NCI-H345 treated with DMSO at 0.1 percent for 48 hours (cell line): ENCODE measurements around the gene TRMT1.
"Not testable (repeated sequence)": the region's sequence is repeated elsewhere in the genome, so short reads cannot be mapped to it uniquely, and the experiment has no call there.

Experiments
- DNase-seq: peaks from one replicate; lab custom pipeline; 2025; ENCODE audit not compliant: unreplicated experiment; lab: John Stamatoyannopoulos, UW

Gene TRMT1

DNA sequence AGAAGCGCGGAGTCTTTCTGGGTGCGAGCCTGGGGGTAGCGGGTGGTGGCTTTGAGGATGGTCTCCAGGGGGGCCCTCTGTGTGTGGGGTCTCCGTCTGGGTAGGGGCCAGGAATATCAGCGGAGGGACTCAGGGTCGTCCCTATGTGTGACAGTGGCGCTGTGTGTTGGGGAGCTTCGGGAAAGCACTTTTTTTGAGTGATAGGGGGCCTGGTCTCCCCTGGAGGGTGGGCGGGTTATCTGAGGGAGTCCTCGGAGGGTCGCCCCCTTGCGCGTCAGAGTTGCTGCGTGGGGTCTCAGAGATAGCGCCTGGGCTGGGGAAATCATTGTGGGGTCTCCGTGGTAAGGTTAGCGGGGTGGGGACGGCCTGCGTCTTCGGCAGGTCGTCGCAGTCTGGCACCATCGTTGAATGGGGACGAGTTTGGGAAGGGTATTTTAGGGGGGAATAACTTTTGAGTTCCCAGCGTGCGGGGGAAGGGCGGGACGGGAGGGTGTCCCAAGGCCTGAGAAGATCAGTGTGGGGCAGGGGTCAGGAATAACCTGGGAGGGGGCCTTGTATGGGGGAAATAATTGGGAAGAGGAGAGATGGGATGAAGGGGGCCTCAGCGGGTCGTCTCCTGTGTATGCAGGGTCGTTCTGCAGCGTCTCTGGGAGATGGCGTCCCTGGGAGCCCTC is 34.5 kb upstream of the TRMT1 start:
- no peak for DNase-seq

DNA sequence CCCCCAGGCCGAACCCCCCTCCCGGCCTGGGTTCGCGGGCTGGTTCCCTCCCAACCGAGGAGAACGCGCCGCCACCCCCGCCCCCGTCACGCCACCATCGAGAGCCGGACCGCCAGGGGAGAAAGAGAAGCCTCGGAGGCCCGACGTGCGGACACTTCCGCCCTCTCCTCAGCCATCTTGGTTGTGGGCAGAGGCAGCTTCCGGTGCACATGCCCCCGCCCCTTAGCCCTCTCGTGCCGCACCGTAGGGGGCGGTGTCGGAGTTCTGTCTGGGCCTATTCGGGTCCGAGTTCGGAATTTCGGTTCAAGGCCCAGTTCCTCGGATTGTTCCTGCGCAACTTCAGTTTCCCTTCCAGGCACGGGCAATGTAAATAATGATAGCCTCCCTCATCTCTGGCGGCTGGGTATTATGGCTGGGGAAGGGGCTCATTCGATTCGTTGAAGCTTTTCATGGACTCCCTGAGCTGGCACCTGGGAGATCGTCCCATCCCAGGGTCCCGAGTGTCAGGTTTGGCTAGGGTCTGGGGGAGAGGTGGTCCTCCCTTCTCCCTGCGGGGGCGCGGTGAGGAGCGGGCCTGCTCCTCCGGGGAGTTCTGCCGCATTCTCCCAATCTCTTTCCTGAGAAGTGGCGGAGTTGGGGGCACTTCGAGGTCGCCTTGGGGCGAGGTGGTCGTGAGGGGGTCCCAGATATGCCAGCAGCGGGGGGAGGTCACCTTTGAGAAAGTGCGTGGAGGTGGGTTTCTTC is 33.8 kb upstream of the TRMT1 start, which contains the start of the genes IER2 and STX10:
Gene IER2 (plus strand): TSS at position 225 of the 744 bp plus-strand sequence. CDS start 2,776 bp downstream, outside the sequence.
Gene STX10 (minus strand): TSS at position 189 of the 744 bp plus-strand sequence. CDS start 202 bp downstream, outside the sequence.
- peak; percentile 25 for DNase-seq

DNA sequence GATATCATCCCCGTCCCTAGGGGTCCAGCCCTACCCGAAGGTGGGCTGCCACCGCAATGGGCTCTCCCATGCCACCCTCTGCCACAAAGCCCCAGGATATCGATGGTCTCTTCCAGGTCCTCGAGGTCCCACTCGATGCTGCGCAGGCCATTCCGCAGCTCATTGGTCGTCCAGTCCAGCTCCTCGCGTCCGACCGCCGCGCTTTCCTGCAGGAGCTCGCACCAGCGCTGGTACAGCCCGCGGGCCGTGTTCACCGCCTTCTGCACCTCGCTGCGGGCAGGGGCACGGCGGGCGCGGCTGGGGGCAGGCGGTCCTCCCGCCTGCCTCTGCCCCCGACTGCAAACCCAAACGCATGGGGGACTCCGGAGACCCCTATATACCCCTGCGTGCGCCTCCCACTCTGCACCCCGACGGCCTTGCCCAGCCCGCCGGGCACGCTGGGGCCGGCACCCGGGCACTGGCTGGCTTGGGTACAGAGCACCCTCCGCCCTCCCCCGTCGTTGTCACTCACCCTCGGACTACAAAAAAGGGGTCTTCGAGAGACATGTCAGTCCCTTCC is 33.2 kb upstream of the TRMT1 start:
- no peak for DNase-seq

DNA sequence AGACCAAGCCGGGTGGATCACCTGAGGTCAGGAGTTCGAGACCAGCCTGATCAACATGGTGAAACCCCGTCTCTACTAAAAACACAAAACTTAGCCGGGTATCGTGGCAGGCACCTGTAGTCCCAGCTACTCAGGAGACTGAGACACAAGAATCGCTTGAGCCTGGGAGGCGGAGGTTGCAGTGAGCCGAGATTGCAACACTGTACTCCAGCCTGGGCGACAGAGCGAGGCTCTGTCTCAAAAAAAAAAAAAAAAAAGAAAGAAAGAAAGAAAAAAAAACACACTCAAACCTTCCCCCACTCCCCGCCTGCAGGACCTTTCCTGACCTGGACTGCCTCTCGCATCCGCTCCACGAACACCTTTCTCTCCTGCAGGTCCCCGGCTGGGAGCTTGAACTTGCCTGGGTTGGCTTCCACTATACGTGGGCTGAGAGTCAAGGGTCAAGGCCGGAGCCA is 32.7 kb upstream of the TRMT1 start:
- DNase-seq = not testable (repeated sequence)

DNA sequence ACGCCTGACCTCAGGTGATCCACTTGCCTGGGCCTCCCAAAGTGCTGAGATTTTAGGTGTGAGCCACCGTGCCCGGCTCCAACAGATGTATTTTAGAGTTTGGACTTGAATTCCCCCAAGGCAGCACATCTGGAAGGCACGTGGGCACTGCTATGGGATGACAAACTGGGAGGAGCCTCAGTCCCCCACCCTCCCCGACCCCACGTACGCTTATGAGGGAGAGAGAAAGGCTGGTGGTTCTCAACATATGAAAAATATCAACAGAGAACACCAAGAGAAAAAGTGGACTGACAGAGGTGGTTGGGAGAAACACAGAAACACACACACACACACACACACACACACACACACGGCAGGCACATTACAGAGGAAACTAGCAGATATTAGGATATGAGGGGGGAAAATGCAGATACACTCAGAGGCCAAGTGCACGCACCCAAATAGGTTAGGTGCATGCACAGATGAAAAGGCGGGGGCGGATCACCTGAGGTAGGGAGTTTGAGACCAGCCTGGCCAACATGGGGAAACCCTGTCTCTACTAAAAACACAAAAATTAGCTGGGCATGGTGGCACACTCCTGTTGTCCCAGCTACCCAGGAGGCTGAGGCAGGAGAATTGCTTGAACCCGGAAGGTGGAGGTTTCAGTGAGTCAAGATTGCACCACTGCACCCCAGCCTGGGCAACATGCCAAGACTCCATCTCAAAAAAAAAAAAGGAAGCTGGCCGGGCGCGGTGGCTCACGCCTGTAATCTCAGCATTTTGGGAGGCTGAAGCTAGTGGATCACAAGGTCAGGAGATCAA is 30.4 kb upstream of the TRMT1 start:
- DNase-seq = no peak

DNA sequence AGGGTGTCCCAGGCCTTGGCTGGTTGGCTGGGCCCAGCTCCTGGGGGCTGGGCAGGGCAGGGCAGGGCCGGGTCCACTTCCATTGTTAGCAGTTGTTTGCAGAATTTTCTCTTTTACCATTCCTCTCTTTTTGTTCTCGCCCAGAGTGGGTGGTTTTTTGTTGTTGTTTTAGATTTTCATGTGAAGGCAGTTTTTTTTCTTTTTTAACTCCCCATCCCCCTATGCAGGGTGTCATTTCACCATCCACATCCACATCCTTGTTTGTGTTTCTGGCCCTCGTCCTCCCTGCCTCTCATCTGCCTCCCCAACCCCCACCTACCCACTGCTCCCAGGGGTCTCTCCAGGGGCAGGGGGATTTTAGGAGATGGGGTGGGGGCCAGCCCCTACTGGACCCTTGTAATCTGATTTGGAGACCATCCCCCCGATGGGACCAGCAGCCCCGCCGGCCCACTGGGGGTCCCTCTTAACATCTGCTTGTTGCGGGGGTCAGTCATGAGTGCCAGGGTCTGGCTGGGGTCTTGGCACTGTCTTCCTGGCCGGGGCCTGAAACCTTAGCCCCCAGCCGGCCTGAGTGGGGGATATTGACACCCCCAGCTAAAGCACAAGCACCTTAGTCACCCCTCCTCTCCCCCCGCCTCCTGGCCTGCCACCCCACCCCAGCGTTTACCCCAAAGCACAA is 23.2 kb upstream of the TRMT1 start:
- no peak for DNase-seq

DNA sequence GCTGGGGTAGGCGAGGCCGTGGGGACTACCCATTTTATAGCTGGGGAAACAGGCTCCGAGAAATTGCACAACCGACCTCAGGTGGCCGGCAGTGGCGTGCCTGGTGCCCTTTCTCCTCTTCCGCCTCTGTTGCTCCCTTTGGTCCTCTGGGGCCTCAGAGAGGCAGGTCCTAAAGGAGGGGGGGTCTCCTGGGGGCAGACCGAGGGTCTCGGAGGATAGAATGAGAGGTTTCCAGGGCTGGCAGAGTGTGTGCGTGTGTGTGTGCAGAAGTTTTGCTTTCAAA is 22.3 kb upstream of the TRMT1 start:
- DNase-seq = no peak

DNA sequence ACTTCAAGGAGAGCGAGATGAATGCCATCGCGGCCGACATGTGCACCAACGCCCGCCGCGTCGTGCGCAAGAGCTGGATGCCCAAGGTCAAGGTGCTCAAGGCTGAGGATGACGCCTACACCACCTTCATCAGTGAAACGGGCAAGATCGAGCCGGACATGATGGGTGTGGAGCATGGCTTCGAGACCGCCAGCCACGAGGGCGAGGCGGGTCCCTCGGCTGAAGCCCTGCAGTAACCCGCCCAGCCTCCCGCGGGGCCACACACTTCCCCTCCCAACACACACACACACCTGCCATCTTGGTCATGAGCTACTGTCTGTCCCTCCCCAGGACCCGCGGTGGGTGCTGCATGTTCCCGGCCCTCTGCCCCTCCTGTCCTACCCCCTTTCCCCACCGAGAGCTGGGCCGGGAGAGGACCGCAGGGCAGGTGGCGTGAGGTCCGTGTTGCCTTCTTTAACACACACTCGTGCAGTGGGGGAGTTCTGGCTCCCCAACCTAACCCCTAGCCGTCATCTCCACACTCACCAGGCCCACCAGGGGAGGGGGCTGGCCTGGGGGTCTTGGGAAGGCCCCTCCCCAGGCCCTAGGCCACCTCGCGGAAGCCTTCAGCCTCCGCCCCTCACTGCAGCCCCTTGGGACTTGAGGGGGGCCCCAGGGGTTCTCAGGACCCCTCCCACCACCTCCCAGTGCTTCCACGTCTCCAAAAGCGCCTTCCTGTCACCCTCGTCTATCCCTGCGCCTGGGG is 21.8 kb upstream of the TRMT1 start:
- no peak for DNase-seq

DNA sequence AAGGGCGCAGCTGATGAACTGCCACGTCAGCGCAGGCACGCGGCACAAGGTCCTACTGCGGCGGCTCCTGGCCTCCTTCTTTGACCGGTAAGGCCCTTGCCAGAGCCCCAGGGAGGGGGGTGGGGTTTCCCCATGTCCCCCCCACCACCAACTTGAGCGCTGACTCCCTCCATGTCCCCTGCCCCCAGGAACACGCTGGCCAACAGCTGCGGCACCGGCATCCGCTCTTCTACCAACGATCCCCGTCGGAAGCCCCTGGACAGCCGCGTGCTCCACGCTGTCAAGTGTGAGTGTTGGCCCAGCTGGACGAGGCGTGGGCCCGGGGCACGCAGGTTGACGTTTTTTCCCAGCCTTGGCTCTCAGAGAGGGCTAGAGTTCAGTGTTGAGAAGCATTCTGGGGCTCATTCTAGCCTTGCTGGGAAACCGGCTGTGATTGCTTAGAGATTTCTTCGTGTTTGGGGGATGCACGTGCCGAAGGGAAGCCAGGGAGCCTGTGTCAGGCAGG is 20.8 kb upstream of the TRMT1 start:
- DNase-seq = no peak

DNA sequence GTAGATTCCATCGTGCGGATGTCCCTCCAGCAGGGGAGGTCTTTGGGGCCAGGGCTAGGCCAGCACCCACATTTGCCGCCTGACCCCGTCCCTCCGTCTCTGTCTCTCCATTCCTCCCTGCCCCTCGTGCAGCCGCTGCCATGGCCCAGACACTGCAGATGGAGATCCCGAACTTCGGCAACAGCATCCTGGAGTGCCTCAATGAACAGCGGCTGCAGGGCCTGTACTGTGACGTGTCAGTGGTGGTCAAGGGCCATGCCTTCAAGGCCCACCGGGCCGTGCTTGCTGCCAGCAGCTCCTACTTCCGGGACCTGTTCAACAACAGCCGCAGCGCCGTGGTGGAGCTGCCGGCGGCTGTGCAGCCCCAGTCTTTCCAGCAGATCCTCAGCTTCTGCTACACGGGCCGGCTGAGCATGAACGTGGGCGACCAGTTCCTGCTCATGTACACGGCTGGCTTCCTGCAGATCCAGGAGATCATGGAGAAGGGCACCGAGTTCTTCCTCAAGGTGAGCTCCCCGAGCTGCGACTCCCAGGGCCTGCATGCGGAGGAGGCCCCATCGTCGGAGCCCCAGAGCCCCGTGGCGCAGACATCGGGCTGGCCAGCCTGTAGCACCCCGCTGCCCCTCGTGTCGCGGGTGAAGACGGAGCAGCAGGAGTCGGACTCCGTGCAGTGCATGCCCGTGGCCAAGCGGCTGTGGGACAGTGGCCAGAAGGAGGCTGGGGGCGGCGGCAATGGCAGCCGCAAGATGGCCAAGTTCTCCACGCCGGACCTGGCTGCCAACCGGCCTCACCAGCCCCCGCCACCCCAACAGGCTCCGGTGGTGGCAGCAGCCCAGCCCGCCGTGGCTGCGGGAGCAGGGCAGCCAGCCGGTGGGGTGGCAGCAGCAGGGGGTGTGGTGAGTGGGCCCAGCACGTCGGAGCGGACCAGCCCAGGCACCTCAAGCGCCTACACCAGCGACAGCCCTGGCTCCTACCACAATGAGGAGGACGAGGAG is 18.8 kb upstream of the TRMT1 start:
- no peak for DNase-seq

DNA sequence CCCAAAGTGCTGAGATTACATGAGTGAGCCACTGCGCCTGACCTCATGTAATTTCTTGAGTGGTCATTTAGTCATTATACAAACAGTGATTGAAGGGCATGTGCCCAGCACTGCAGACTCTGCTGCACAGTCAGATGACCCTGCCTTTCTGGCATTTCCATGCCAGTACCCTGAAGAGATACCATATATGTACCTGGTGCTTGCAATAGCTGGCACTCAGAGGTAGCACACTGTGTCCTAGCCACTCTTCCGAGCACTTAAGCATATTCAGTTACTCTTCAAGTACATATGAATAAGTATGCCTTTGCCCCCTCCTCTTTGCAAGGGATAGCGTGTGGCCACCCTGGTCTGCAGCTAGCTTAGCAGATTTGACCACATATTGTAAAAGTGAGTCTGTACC is 18.1 kb upstream of the TRMT1 start:
- no peak for DNase-seq

DNA sequence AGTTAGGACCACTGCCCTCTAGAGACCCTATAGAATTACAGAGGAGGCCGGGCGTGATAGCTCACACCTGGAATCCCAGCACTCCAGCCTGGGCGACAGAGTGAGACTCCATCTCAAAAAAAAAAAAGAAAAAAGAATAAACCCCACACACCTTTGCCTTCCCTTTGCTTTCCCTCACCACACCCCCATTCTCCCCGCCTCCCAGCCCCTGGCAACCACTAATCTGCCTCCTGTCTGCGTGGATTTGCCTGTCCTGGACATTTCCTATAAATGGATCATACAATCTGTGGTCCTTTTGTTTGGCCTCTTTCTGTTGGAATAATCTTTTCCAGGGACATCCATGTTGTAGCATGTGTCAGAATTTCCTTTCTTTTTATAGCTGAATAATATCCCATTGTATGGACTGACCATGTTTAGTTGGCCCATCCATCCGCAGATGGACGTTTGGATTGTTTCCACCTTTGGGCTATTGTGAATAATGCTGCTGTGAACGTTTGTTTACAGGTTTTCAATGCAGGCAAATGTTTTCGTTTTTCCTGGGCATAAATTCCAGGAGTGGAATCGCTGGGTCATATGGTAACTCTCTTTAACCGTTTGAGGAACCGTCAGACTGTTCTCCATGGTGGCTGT is 16.8 kb upstream of the TRMT1 start:
- no peak for DNase-seq

DNA sequence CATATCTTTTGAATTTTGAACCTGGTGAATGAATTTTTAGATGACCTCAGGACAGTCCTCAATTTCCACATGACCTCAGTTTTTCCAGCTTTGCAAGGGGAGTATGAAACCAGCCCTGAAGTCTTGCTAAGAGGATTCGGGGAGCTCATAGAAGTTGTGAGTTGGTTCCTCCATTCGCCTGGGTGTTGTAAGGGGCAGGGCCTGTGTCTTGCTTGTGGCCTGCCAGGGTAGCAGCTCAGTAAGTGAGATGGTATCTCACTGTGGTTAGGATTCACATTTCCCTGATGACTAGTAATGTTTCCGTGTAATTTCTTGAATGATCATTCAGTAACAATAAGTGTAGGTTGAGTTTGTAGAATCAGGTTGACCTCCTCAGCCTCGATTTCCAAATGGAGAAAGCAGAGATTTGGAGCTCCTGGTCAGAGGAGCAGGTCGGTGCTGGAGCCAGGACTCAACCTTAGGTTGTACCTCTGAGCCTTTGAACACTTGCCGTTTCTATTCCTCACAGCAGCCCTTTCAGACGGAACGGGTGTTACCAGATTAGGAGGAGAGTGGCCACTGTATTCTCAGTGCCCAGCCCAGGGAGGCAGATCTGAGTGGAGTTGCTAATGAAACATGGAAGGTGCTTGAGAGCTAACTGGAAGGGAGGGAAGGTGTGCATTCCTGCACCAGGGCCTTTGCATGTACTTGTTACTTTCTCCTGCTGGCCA is 16.1 kb upstream of the TRMT1 start:
- no peak for DNase-seq

DNA sequence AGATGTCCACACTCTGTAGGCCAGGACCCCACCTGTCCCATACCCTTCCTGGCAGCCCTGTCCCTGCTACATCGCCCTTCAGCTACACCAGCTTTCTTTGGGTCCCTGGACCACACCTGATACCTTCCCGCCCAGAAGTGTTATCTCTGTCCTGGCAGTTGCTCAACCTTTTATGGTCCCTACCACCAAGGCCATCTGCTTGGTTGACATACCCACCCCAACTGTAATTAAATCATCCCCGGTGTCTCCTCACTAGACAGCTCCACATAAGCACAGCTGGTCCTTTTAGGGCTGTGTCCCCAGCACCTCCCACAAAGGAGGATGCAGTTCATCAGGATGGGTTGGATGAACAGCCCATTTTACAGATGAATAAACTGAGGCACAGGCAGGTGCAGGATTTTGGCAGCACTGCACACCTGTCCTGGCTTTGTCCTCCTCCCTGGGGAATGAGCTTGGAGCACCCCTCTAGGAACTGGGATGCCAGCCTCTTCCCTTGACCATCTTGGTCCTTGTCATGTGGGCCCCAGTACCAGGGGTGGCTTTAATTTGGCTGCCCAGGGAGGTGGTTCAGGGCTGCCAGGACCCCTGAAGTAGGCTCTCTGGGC is 14.4 kb upstream of the TRMT1 start:
- DNase-seq = no peak

DNA sequence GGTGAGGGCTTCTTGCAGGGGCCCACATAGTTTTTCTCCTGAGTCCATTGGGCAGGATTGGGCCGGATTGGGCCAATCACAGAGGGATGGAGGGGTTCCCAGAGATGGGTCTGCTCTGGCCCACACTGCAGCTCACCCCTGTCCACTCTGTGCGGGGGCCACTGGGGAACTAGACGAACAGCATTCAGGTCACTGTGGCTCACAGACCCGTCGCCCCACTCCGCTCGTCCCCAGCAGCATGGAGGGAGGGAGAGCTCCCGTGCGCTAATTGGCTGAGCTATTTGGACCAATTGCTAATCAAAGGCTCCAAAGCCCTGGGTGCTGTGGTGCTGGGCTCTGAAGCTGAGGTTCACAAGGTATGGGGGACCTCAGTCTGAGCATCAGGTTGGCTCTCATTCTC is 12.8 kb upstream of the TRMT1 start:
- no peak for DNase-seq

DNA sequence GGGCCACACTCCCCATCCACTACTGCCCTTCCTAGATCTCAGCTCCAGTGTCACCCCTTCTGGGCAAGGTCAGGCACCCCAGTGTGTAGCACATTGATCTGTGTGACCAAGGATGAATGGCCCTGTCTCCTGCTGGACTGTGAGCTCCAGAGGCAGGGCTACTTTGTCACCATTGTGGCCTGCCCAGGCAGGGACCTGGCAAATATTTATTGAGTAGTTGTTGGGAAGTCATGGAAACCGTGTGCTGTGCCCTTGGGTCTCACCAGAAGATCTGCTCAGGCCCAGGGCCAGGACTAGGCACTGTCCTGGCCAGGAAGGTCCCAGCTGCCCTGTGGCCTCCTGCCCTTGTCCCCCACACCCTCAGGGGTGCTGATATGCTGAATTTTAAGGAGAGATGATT is 12.0 kb upstream of the TRMT1 start:
- DNase-seq = no peak

DNA sequence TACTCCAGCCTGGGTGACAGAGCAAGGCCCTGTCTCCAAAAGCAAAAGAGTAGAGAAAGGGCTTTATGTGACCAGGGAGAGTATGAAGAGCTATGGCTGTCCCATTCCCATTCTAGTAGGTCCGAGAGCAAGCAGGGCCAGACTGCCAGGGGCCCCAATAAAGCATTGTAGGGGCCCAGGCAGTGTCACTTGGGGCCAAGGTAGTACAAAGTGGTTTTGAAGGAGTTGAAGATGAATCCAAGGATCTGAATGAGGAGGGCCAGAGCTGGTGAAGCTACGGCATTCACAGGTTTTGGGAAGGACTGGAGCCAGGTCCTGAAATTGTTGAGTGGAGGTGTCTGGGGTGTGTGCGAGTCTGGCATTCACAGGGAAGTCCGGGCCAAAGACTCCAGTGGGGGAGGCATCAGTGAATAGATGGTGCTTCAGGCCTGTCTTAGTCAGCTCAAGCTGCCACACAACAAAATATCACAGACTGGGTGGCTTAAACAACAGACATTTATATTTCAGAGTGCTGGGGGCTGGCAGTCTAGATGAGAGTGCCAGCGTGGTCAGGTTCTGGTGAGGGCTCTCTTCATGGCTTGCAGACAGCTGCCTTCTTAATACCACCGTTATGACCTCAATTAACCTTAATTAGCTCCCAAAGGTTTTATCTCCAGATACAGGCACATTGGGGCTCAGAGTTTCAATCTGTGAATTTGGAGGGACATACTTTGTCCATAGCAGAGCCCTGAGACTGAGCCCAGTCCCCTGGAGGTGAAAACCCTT is 11.5 kb upstream of the TRMT1 start:
- DNase-seq = no peak
